HEK293 (cell line): ENCODE measurements around the gene STPG3.

ENCODE experiments used
- KLF10 ChIP-seq: fragments of 450-650 bp; IDR thresholded peaks from 2 replicates; pipeline ENCODE4 v1.5.1; 2018; ENCODE audit warnings: missing biosample characterization, mild to moderate bottlenecking, missing genetic modification characterization
- MZF1 ChIP-seq: fragments of 450-650 bp; formaldehyde crosslinking; IDR thresholded peaks from 2 replicates; pipeline ENCODE4 v1.5.1; 2017; ENCODE audit warnings: missing biosample characterization, missing genetic modification characterization, borderline replicate concordance
- SALL2 ChIP-seq: fragments of 450-650 bp; formaldehyde crosslinking; IDR thresholded peaks from 2 replicates; pipeline ENCODE4 v1.5.0; 2017; ENCODE audit warnings: missing biosample characterization, mild to moderate bottlenecking, missing genetic modification characterization, borderline replicate concordance
- ZBTB1 ChIP-seq: fragments of 450-650 bp; formaldehyde crosslinking; IDR thresholded peaks from 2 replicates; pipeline ENCODE4 v1.5.1; 2016; ENCODE audit warnings: missing biosample characterization, missing genetic modification characterization
- ZBTB21 ChIP-seq: fragments of 450-650 bp; formaldehyde crosslinking; IDR thresholded peaks from 2 replicates; pipeline ENCODE4 v1.5.1; 2017; ENCODE audit warnings: missing biosample characterization, missing genetic modification characterization
- ZNF623 ChIP-seq: fragments of 450-650 bp; formaldehyde crosslinking; IDR thresholded peaks from 2 replicates; pipeline ENCODE4 v1.5.1; 2016; ENCODE audit warnings: missing biosample characterization, missing genetic modification characterization
- TF ChIP-seq, protein P1 (sequence below): fragments of 450-650 bp; formaldehyde crosslinking; IDR thresholded peaks from 2 replicates; pipeline ENCODE4 v1.5.1; 2016; ENCODE audit warnings: missing biosample characterization, missing genetic modification characterization
- TF ChIP-seq, protein P2 (sequence below): fragments of 450-650 bp; formaldehyde crosslinking; IDR thresholded peaks from 2 replicates; pipeline ENCODE4 v1.5.1; 2016; ENCODE audit warnings: missing biosample characterization, missing genetic modification characterization
- TF ChIP-seq, protein P3 (sequence below): fragments of 450-650 bp; formaldehyde crosslinking; IDR thresholded peaks from 2 replicates; pipeline ENCODE4 v1.5.1; 2016; ENCODE audit warnings: missing biosample characterization, missing genetic modification characterization

DNA sequence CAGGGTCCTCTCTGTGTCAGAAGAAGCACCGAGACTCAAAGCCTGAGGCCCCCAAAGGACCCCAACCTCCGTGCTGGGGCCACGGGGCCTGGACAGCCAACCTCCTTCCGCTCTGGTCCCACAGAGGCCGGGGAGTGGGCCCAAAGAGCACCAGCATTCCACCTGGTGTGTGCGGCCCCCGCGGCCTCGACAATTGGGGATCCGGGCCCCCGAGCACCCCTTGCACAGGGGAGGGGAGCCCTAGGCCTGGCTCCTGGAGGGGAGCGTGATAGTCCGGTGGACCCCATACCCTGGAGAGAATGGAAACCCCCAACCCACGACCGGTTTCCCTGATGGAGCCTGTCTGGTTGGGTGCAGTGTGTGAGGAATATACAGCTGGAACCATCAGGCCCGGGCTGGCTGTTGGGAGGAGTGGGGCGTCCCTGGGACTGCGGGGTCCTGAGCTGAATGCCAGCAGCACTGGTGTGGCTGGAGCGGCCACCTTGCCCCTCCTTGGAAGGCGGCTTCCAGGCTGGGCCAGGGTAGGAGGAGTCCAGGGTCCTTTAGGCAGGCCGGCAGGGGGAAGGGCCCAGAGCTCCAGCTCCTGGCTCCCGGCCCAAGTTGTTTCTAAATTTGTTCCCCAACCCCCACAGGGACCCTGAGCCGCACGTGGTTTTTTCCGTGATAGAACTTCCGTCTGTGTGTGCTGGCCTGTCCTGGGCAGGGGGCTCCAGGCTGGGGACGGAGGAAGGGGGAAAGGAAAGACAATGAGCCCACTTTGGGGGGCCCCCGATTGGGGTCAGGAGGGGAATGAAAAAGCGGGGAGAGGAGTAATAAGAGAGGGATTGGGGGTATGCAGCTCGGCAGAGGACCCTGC is 25.6 kb downstream of the STPG3 start:
- TF ChIP-seq, protein P1, sequence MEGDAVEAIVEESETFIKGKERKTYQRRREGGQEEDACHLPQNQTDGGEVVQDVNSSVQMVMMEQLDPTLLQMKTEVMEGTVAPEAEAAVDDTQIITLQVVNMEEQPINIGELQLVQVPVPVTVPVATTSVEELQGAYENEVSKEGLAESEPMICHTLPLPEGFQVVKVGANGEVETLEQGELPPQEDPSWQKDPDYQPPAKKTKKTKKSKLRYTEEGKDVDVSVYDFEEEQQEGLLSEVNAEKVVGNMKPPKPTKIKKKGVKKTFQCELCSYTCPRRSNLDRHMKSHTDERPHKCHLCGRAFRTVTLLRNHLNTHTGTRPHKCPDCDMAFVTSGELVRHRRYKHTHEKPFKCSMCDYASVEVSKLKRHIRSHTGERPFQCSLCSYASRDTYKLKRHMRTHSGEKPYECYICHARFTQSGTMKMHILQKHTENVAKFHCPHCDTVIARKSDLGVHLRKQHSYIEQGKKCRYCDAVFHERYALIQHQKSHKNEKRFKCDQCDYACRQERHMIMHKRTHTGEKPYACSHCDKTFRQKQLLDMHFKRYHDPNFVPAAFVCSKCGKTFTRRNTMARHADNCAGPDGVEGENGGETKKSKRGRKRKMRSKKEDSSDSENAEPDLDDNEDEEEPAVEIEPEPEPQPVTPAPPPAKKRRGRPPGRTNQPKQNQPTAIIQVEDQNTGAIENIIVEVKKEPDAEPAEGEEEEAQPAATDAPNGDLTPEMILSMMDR (tag by site-specific recombination): no peak
- TF ChIP-seq MZF1 (no peak), ZBTB21 (tag by site-specific recombination) (no peak), SALL2 (no peak), ZNF623 (tag by site-specific recombination) (no peak), KLF10 (tag by site-specific recombination) (no peak), ZBTB1 (no peak)
- TF ChIP-seq, protein P2, sequence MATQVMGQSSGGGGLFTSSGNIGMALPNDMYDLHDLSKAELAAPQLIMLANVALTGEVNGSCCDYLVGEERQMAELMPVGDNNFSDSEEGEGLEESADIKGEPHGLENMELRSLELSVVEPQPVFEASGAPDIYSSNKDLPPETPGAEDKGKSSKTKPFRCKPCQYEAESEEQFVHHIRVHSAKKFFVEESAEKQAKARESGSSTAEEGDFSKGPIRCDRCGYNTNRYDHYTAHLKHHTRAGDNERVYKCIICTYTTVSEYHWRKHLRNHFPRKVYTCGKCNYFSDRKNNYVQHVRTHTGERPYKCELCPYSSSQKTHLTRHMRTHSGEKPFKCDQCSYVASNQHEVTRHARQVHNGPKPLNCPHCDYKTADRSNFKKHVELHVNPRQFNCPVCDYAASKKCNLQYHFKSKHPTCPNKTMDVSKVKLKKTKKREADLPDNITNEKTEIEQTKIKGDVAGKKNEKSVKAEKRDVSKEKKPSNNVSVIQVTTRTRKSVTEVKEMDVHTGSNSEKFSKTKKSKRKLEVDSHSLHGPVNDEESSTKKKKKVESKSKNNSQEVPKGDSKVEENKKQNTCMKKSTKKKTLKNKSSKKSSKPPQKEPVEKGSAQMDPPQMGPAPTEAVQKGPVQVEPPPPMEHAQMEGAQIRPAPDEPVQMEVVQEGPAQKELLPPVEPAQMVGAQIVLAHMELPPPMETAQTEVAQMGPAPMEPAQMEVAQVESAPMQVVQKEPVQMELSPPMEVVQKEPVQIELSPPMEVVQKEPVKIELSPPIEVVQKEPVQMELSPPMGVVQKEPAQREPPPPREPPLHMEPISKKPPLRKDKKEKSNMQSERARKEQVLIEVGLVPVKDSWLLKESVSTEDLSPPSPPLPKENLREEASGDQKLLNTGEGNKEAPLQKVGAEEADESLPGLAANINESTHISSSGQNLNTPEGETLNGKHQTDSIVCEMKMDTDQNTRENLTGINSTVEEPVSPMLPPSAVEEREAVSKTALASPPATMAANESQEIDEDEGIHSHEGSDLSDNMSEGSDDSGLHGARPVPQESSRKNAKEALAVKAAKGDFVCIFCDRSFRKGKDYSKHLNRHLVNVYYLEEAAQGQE (tag by site-specific recombination): no peak
- TF ChIP-seq, protein P3, sequence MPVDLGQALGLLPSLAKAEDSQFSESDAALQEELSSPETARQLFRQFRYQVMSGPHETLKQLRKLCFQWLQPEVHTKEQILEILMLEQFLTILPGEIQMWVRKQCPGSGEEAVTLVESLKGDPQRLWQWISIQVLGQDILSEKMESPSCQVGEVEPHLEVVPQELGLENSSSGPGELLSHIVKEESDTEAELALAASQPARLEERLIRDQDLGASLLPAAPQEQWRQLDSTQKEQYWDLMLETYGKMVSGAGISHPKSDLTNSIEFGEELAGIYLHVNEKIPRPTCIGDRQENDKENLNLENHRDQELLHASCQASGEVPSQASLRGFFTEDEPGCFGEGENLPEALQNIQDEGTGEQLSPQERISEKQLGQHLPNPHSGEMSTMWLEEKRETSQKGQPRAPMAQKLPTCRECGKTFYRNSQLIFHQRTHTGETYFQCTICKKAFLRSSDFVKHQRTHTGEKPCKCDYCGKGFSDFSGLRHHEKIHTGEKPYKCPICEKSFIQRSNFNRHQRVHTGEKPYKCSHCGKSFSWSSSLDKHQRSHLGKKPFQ (tag by site-specific recombination): no peak
